Nephron progenitor cell (in vitro differentiated cells): Measurements from ENCODE around the gene REEP3.

Experiments
- DNase-seq: peaks from one replicate; pipeline ENCODE4 v3.0.0; 2021
- H3K27ac Mint-ChIP-seq: 2 replicates; pipeline ENCODE4 v1.8.0; 2021; ENCODE audit warnings: mild to moderate bottlenecking, moderate library complexity, mixed read lengths
- H3K27me3 Mint-ChIP-seq: 2 replicates; pipeline ENCODE4 v1.8.0; 2021; ENCODE audit warnings: mild to moderate bottlenecking, low read depth, mixed read lengths; ENCODE audit not compliant: poor library complexity
- H3K36me3 Mint-ChIP-seq: 2 replicates; pipeline ENCODE4 v1.8.0; 2021; ENCODE audit warnings: low read depth, mixed read lengths
- H3K4me1 Mint-ChIP-seq: 2 replicates; pipeline ENCODE4 v1.8.0; 2021; ENCODE audit warnings: mixed read lengths
- H3K4me3 Mint-ChIP-seq: 2 replicates; pipeline ENCODE4 v1.8.0; 2021; ENCODE audit warnings: mild to moderate bottlenecking, moderate library complexity, mixed read lengths
- H3K9me3 Mint-ChIP-seq: 2 replicates; pipeline ENCODE4 v1.8.0; 2021; ENCODE audit warnings: mild to moderate bottlenecking, moderate library complexity, mixed read lengths
- CTCF ChIP-seq: fragments of 200-600 bp; sonication (generic); IDR thresholded peaks from 2 replicates; pipeline ENCODE4 v1.5.0; 2021; ENCODE audit warnings: antibody characterized with exemption

The REEP3 gene

GRCh38 chr10:63520500-63521415 is at the start of gene REEP3:
Gene REEP3, plus strand, starts transcription at chr10:63521401. Its CDS starts 145 bp downstream, at chr10:63521546.
- Mint-ChIP-seq H3K9me3 (peaks cover 44% of the 10 kb centered on the region), H3K36me3 (peaks cover 45% of the 10 kb centered on the region), H3K27ac (peak within 1 kb of the TSS; percentile 99), H3K4me1 (peaks cover 49% of the 10 kb centered on the region), H3K27me3 (peaks cover 3% of the 10 kb centered on the region), H3K4me3 (peak within 1 kb of the TSS; percentile 89)
- DNase-seq = peak; percentile 71
- no peak for TF ChIP-seq CTCF

GRCh38 chr10:63474488-63474887 is 46.7 kb upstream of the REEP3 start:
- no peak for DNase-seq
- peaks cover 13% of the 10 kb centered on the region for H3K9me3 Mint-ChIP-seq
- no peaks in the 10 kb centered on the region for H3K27me3 Mint-ChIP-seq
- peaks cover 33% of the 10 kb centered on the region for H3K36me3 Mint-ChIP-seq
- H3K4me3 Mint-ChIP-seq = no peak overlapping the region
- peaks cover 8% of the 10 kb centered on the region for H3K4me1 Mint-ChIP-seq
- no peak for TF ChIP-seq CTCF
- H3K27ac Mint-ChIP-seq = no peak overlapping the region

GRCh38 chr10:63477927-63478326 is 43.3 kb upstream of the REEP3 start:
- Mint-ChIP-seq H3K4me3 (no peak overlapping the region), H3K9me3 (peaks cover 13% of the 10 kb centered on the region), H3K4me1 (peaks cover 10% of the 10 kb centered on the region), H3K27ac (no peak overlapping the region), H3K36me3 (peaks cover 33% of the 10 kb centered on the region), H3K27me3 (peaks cover 4% of the 10 kb centered on the region)
- DNase-seq = no peak
- TF ChIP-seq CTCF = no peak

GRCh38 chr10:63478564-63478963 is 42.6 kb upstream of the REEP3 start:
- Mint-ChIP-seq H3K27me3 (peaks cover 4% of the 10 kb centered on the region), H3K27ac (no peak overlapping the region), H3K9me3 (peaks cover 13% of the 10 kb centered on the region), H3K36me3 (peaks cover 33% of the 10 kb centered on the region), H3K4me3 (no peak overlapping the region), H3K4me1 (peaks cover 10% of the 10 kb centered on the region)
- no peak for TF ChIP-seq CTCF
- DNase-seq = no peak

- H3K27ac Mint-ChIP-seq = no peak overlapping the region
- no peak for DNase-seq
- H3K4me3 Mint-ChIP-seq = no peak overlapping the region
- H3K9me3 Mint-ChIP-seq = peaks cover 12% of the 10 kb centered on the region
- H3K27me3 Mint-ChIP-seq = peaks cover 4% of the 10 kb centered on the region
- TF ChIP-seq CTCF = no peak
- H3K4me1 Mint-ChIP-seq = peaks cover 10% of the 10 kb centered on the region
- peaks cover 26% of the 10 kb centered on the region for H3K36me3 Mint-ChIP-seq
Observed at GRCh38 chr10:63480237-63480636, 41.0 kb upstream of the REEP3 start.
